Hematopoietic multipotent progenitor cell treated with erythropoietin and hydrocortisone succinate and interleukin-3 and kit ligand, for 8 days (in vitro differentiated cells): ENCODE results near the gene ZNF385D.

Experiments
- DNase-seq: peaks from one replicate; pipeline ENCODE4 v3.0.0-alpha.2; 2015

ZNF385D gene

DNA sequence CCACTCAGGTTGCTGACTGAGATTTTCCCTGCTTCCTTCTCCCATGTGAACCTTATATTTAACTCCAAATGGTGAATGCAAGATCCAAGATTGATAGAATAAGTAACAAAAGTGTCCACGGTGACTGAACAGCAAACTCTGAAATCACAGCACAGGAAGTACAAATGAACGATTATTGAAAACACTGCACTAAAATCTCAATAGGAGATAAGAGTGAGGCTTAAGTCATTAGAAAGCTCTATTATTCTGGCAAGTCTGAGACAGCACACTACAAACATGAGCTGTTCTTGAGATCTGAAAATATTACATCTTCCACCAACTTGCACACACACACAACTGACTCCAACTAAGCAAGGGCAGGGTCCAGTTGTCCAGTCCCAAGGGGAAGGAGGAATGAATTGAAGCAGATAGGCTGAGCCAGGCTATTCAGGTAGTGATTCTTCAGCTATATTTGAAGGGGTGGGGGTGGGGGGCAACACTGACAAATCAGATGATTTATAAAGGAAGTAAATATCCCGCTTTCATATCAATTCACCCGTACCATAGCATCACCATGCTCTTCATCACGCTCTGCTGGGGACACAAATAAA lies 2.9 kb downstream of the ZNF385D start:
- DNase-seq: no peak

DNA sequence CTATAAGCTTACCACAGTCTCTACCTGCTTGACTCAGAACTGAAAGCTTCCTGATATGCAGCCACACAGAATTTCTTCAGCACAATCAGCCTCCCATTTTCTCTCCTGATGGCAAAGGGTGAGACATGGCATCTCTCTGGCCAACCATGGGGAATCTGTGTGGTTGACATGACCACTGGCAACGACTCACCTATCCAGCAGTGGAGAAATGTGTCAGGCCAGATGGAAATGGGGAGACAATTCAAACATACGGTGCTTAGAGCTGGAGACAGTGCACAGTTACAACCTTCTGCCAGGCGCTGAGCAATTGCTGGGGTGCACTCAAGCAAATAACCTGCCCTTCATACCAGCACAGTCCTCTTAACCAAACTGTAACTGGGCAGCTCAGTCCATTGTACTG lies 3.6 kb downstream of the ZNF385D start:
- DNase-seq: no peak

DNA sequence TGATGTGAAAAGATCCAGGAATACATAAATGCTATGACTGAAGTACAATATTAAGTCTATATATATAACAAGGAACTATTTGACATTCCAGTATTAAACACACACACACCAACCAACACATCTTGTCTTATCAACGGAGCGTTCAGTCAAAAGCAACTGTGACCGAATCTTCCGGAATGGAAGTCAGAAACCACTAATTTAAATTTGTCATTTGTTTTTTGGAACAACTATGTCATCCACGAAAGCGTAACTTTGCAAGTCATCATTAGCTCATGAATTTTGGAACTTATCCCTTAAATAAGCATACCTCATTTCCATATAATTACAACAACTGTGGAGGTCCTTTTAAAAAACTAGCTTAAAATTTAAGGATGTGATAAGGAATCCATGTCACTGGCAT lies 5.0 kb downstream of the ZNF385D start:
- no peak for DNase-seq

DNA sequence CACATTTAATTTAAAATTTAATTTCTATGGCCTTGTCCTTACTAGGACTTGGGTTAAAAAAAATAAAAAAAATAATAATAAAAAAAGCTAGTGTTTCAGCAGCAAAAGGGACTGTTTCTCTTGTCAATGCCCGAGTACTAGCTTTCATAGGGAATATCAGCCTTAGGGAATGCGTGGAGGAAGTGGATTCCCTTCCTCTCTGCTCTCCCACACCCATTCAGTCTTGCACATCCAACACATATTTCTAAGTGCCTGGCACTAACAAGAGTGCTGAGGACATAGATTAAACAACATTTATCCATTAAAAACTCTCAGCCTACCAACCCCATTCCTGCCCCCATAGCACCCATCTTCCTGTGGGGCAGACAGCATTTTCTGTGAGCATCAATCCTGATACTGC lies 6.2 kb downstream of the ZNF385D start:
- DNase-seq: no peak

DNA sequence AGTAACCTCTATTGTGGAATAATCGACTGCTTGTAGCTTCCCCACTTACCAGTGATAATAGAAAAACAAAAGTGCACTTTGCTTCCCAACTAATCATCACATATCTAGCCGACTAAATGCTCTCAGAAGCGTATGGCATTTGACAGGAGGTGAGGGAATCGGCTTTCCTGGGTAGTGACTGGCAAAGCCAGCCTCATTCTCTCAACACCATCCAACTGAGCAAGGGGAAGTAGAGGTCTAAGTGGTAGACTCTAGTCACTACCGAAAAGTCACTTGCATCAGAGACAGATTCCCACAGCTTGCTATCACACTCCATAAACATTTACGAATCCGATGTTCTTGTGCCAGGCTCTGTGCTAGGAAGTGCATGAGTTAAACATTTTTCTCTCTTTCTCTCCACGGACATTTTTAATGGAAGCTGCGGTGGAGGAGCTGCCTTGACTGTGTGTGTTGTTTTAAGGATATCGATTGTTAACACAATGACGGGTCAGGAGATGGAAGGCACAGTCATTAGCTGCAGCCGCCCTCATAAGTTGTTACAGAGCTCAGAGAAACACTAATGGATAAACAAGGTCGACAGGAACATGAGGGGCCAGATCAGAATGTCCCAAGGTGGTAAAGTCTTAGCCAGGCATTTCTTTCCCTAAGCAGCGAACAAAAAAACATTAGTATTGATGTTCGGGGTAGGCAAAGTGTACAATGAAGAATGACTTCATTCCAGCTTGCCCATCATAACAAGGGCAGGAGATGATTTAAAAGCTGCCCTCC lies 11.9 kb downstream of the ZNF385D start:
- DNase-seq: no peak

DNA sequence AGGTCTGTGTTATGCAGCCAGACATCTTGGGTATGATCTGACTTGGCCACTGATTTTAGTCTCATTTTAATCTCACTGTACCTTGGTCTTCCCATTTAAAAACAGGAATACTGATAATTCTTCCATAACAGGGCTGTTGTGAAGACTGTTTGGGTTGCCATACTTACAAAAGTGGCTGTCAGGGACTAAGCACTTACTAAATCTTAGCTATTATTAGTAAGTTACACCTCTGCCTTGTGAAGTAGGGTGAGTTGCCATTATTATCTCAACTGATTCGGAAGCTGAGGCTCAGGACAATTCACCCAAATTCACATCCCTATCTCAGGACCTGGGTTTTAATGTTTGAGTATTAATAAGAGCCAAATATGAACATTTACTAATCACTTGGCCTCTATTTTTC lies 12.7 kb downstream of the ZNF385D start:
- DNase-seq: no peak

DNA sequence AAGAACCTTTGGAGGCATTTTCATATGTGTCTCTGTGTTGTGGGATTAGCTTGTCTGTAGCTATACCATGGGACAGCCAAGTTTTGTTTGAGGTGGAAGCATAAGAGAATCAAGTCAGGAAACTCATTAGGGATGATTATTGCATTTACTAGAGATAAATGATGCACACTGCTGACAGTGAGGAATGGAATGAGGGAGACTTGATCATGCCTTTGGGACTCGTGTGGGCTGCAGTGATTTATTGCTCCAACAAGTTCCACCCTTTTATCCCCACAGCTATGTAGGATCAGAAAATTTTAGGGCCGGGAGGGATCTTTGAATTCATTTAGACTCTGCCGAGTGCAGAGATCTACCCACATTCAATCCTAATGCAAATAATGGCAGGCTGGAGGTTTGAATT lies 16.3 kb downstream of the ZNF385D start:
- no peak for DNase-seq

DNA sequence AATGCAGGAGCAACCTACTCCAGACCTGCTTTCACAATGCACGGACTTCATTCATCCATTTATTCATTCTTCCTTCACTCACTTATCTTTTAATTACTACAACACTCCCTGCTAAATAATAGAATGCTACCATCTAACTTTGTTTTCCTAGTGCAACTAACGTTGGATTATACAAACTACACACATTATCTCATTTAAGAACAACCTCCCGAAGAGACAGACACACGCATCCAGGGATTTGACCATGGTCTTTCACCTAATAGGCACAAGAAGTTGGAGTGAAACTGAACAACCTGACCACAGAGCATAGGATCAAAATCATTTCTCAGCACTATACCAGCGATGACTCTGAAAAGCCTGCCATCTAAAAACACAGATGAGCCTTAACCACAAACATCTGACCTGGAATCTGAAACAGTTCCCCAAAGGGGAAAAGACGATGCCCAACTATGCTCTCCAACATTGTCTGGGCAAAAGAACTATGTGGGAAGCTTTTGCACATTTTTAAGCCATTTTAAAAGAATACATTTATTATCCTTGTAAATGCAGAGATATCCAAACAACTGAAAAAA lies 21.0 kb downstream of the ZNF385D start:
- no peak for DNase-seq

DNA sequence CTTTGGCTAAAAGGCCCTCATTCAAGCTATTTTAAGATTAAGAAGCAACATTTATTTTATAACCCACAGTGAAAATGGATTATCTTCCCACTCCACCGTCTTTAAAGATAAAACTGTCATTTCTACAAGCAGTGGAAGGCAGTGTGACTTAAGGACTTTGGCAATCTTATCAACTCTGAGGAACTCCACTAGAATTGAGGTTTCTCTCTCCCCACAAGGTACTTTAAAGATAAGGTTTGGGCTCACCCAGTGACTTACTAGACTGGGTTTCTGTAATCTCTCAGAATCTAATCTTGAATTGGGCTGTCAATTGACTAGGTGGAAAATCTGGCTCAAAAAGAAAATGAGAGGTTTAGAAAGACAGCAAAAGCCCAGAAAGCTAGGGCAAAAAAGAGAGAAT lies 21.7 kb downstream of the ZNF385D start:
- peak; percentile 15 for DNase-seq

DNA sequence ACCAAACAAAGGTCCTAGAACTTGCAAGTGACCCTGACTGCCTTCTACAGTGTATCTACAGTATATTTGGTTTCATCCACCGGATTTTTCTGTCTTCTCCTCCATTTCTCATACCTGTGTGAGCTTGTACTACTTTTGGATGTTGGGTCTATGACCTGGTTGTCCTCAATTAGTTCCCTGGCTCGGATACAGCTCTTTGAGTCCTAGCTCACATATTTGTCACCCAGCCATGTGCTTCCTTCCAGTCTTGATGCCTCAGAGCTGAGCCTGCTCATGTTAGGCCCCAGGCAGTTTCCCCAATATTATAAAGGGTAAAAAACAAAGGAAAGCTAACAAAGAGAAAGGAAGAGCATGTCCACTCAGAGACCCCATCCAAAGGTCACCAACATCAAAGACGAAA lies 28.2 kb downstream of the ZNF385D start:
- DNase-seq: no peak

DNA sequence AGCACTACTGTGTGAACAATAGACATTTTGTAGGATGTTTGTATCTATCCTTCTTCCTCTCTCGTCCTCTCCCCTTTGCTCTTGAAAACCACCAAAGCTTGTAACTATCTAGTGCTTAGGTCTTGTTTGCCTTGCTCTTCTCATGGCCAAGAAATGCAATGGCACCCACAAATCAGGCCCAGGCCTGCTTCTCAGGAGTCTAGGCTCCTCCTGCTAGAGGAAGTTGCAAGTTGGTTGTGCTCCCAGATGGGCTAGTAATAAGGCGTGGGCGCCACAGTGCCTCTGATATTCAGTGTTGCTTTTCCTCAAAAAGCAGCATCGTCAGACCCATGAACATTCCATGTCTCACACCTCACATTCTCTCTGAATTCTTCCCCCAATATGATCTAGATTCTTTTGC lies 28.7 kb downstream of the ZNF385D start:
- DNase-seq: no peak

DNA sequence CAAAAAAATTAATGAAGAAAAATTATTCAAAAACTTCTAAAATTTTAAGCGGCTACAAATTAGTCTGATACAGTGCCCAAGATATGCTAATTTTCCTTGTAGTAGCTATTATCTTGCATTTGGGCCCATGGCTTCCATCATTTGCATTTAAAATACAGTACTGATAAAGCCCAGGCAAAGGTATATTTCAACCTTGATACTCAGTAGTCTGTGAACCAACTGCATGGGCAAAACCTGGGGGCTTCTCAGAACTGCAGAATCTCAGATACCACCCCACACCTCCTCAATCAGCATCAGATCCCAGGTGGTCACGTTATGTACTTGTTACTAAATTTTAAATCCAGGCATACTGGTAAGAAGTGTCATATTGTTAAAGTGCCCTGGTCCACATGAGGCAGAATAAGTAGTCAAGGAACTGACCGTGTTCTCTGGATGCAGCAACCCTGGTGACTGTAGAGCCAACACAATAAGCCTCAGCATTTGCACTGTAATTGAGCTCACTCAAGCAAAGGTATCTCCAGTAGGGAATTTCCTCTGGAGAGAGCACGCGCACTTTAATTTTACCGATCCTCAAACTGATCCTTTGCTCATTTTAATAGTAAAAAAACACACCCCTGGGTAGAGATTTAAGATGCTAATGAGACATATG lies 31.9 kb downstream of the ZNF385D start:
- no peak for DNase-seq

DNA sequence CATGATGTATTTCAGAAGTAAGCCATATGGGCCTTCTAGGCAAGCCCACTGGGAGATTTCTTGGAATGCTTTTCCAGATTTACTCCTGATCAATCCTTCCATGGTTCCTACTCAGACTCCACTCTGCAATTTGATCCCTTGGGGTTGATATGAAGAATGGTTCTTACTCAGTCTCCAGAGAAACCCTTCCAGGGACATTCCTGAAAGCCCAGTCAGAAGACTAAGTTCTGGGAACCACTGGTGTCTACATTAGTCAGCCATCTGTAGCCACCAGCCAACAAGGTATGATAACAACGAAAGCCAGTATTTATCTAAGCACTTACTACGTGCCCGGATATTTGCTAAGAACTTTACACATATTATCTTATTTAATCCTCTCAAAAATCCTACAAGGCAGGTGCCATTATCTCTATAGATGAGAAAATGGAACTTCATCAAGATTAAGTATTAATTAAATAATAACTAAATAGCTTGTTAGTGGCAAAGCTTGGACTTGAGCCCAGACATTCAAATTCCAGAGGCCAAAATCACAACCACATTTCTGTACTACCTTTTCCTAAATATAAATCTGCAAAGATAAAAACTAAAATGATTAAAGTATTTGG lies 32.7 kb downstream of the ZNF385D start:
- DNase-seq: no peak

DNA sequence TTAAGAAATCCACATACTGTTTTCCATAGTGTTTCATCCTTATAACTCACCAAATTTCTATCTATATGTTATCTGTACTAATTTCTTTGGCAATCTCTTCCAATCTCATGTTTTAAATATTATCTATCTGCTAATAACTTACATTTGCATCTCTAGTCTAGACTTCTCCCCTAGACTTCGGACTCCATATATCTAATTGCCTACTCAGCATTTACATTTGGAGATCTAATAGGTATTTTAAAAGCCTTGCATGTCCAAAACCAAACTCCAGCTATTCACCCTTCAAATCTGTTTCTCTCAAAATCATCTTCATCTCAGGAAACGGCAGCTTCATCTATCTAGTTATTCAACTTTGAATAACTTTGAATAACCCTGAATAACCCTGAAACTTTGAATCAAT lies 35.3 kb downstream of the ZNF385D start:
- no peak for DNase-seq

DNA sequence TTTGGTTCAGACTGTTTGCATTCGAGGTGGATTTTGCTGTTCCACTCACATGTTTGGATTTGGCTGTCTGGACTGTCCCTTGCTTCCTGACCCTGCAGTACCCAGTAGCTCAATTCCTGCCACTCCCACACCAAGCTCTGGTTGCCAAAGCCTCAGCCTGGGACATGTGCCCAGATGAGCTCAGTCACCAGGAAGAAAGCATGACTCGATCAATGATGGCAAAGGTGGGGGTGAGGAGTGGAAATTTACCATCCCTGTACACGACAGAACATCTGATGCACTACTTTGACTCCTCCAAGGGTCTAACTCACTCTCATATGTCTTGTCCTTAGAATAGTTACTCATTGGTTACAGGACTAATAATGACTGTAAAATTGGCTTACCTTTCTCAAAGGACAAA lies 45.2 kb downstream of the ZNF385D start:
- DNase-seq: no peak

DNA sequence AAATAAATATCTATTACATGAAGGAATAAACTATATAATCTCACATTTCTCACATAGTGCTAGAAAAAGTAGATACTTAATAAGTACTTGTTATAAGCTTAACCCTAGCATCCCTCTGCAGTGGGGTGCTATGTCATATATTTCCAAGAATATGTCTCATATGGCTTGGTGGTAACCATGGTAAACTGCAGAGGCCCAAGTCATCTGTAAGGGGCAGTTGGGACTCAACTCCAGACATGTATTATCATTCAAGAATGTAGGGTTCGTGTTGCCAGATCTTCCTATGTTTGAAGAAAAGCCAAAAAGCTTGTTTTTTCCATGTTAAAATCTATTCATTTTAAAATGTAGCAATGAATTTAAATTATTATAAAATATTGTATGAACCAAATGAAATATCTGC lies 46.2 kb downstream of the ZNF385D start:
- no peak for DNase-seq

DNA sequence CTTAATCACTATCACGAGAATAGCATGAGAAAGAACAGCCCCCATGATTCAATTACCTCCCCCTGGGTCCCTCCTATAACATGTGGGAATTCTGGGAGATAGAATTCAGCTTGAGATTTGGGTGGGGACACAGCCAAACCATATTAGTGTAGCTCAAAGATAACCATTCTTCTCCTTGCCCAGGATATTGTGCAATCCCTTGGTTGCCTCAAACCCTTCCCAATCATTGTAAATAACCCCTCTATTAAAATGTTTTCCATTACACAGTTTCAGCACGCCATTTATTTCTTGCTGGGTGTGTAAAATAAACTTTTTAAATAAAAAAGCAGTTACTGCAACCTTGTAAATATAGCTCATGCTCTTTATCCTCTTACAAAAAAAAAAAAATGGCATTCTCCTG lies 47.7 kb downstream of the ZNF385D start:
- no peak for DNase-seq

DNA sequence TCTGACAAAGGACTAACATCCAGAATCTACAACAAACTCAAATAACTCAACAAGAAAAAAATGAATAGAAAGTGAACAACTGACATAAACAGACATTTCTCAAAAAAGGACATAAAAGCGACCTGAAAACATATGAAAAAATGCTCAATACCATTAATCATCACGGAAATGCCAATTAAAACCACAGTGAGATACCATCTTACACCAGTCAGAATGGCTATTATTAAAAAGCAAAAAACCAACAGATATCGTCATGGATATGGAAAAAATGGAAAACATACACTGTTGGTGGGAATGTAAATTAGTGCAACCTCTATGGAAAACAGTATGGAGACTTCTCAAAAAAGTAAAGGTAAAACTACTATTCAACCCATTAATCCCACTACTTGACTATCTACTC lies 53.3 kb downstream of the ZNF385D start:
- DNase-seq: no peak

DNA sequence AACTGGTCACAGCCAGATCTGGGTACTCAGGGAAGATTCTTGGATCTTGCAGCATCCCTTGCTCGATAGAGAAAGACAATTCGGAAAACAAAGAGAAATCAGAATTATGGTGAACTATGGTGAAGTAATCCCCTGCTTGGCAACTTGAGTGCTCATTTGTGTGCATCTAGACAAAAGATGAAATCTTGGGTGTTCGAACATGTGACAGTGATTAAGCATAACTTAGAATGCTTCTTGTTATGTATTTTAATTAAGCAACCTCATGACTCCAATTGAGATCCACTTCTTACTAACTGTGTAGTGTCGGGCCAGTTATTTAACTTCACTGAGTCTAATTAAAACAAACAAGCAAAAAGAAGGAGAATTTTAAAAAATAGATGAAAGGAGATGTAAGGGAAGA lies 56.5 kb downstream of the ZNF385D start:
- DNase-seq: no peak

DNA sequence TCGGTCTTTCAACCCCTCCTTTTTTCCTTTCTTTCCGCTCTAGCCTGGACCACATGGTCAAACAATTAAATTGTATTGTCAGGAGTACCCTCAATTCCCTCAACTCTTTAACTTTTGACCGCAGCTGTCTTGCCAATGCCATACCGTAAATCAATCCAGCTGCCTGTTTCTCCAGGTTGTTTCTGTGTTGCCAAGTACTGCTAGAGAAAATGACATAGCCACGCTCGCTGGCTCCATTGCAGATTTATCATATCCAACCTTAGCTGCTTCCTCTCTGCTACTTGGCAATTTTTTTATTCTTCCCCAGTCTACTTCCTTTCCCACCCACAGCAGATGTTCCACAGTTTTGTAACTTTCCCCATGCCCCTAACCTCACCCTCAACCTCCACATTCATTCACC lies 60.0 kb downstream of the ZNF385D start:
- DNase-seq: no peak

DNA sequence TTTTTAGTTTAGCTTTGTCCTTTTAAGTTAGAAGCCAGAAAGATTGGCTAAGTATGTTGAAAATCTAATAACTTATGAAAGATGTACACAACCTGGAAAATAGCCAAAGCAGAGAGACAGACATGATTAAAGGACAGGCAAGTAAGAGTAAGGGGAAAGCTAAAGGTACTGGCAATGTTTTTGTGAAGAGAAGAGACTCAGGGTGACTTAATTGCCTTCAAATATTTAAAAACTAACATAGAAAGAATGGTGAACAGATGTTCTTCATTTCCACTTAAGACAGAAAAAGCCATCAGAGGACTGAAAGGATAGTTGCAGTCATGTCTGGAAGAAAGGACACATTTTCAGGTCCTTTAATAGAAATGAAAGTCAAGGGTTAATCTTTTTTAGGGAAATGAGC lies 68.8 kb downstream of the ZNF385D start:
- DNase-seq: no peak

DNA sequence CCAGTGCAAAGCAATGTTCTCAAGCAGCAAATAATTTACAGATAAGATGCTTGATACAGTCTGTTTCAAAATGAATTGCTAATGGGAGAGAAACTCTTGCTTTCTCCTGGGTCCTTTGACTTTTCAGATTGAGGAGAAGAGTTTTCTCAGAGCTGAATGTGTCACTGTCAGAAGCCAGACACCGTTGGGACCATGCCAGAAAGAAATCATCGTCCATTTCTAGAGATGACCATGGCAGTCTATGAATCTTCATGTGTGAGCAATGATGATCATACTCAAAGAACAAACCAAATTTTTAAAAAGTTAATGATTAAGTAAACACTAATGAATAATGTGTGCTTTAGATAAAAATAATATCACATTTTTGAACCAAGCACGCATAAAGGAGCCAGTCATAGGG lies 77.6 kb downstream of the ZNF385D start:
- no peak for DNase-seq

DNA sequence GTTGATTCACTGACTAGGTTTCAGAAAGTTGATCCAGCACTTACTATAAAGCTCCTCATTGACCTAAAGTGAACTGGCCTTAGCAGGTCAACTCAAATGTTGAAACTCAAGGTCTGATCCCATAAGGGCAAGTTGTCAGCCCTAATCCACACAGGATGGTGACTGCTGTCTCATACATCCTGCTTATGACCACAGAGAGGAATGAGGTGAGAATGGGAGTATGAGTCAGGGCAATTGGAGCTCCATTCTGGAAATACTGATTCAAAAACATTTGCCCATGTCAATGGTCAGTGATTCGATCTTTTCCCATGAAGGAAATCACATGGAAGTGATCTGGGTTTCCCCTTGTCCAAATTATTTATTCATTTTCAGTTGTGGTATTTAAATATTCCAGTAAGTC lies 78.7 kb downstream of the ZNF385D start:
- no peak for DNase-seq

DNA sequence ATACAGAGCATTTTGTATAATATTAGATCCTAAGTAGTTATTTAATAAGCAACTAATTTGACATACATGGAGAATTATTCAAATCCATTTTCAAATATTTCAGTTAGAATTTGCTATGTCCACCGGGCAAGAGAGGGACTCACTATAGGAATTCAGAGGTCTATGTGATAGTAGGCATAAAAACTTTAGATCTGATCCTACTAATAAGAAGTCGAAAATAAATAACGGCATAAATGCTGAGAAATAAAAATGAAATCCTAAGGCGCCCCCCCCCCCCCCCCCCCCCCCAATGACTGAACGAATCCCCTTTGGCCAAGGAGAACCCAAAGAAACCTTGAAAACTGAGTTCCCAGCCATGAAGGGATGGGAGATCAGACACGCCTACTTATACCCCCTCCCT lies 80.6 kb downstream of the ZNF385D start:
- DNase-seq: no peak
